Measurements from ENCODE around the gene VSIG10.
"Not testable (repeated sequence)": the region's sequence is repeated elsewhere in the genome, so short reads cannot be mapped to it uniquely, and the experiment has no call there.

Gene VSIG10

DNA sequence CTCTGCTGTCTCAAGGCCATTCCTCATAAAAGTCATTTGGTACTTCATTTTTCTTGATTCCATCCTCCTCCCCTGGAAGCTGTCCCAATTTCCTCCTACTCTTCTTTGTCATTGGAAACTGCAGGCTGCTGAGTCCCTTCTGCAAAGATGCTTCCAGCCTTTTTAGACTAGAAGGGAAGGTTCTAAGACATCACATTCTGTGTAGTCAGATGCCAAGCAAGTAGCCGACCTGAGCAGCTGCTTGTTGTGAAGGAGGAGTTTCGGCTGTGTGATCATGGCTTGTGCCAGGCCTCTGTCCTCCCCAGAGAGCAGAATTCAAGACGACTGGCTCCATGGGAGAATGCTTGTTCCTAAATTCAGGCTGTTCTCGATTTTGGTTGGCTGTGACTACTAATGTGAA is 78.6 kb downstream of the VSIG10 start:
- no peak for DNase-seq

DNA sequence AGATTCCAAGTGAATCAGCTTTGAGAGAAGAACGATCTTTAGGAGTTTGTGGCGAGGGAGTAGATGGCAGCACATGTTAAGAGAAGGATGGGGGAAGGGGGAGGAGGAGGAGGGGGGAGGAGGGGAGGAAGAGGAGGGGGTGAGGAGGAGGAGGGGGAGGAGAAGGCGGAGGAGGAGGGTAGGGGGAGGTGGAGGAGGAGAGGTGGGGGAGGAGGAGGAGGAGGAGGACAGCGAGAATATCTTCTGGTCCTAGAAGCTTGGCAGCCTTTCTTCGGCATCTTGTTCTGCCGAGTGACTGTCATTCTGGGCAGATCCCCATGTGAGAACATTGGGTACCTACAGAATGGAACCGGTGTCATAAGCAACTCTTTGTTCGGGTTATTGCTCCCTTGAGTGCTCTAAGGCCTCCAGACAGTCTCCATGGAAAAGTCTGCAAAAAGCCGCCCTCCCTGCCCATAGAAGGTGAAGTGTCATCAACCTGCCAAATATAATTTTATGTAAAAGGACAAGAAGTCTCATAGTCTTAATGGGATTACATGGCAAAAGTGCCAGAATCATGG is 80.4 kb downstream of the VSIG10 start:
- no peak for DNase-seq

DNA sequence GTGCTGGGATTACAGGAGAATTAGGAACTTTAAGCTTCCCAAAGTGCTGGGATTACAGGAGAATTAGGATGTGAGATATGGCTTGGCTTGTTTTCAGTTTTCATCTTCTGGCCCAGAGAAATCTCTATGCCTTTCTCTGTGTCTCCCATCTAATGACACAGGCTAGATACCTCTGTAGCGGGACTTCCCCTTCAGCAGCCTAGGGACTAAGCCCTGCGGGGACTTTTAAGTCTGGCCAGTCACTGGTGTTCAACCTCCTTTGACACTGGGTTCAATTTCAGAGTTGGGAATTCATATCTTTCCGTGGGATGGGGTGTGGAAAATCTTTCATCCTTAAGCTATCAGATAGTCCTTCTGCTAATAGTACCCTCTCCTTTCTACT is 81.1 kb downstream of the VSIG10 start:
- DNase-seq, result no peak

DNA sequence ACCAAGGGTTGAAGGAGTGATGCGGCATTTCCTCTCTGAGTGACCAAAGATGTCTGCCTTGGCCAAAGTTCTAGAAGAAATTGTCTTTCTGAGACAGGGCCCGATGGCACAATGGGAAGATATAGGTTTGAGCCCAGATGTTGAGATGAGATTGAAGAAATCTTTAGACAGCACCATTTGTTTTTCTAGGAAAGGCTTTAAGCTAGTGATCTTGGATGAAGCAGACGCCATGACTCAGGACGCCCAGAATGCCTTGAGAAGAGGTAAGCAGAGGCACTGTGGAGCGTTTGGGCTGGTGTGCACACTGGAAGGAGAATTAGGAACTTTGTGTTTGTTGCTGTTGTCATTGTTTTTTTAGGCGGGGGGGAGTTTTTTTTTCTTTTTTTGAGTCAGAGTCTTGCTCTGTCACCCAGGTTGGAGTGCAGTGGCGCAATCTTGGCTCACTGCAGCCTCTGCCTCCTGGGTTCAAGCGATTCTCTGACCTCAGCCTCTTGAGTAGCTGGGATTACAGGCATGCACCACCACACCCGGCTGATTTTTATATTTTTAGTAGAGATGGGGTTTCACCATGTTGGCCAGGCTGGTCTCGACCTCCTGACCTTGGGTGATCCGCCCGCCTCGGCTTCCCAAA is 81.6 kb downstream of the VSIG10 start:
- not testable (repeated sequence) for DNase-seq

DNA sequence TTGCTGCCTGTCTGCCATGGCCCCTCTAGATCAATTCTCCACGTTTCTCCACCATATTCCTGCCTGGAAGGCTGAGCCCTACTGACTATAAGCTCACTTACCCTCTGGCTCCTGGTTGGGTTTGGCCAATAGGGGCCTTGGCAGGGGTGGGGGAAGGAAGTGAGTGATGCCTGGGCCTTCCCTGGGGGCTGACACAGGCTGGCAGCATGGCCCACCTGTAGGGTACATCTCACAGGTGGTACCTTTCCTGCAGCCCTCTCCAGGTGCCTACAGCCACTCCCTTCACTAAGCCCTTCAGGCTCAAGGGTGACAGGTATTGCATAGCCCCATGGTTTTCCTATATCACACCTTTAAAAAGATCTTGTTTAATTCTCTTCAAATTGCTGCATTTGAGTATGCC is 83.8 kb downstream of the VSIG10 start:
- DNase-seq, result no peak

DNA sequence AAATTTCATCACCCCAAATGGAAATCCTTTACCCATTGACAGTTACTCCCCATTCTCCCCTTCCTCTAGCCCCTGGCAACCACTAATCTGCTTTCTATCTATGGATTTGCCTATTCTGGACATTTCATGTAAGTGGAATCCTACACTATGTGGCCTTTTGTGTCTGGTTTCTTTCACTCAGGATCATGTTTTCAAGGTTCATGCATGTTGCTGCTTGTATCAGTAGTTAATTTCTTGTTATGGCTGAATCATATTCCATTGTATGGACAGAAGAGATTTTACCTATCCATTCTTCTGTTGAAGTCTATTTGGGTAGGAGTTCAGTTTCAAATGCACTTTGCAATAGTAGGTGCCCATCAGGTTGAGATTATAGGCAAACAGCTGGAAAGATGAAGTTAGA is 85.9 kb downstream of the VSIG10 start:
- no peak for DNase-seq

DNA sequence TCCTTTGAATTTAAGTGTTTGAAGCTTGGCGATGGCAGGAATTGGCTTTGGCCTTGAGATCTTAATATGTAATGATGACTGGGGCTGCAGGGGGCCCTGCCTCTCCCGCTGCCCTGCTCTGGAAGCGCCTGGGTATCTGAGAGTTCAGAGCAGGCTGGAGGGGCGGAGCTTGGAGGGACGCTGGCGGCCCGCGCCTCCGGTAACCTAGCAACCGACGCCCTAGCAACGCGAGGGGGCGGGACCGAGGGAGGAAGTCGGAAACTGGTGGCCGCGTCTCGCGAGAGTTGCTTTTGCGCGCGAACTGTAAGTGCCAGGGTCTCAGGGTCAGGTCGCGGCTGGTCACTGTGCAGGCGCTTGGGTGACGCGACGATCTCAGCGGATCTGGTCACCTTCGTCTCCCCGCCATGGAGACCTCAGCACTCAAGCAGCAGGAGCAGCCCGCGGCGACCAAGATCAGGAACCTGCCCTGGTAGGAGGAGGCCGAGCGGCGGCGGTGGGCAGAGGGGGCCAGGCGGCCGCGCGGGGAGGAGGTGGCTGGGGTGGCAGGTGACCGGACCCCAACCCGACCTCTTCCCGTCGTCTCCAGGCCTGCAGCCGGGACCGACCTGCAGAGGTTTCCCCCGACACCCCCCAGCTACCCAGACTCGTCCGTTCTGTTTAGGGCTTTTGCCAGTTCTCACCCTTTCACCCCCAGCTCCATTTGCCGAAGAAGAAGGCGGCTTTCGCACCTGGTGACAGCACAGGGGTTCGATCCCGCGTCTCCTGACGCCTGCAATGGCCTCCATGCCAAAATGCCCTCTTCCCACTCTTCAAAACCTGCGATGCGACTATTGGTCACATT is 87.2 kb downstream of the VSIG10 start, which contains the start of gene RFC5:
Gene RFC5 (plus strand): TSS at position 280 of the 841 bp plus-strand sequence. CDS start 125 bp downstream, at position 405.
- peak; percentile 98 for DNase-seq

DNA sequence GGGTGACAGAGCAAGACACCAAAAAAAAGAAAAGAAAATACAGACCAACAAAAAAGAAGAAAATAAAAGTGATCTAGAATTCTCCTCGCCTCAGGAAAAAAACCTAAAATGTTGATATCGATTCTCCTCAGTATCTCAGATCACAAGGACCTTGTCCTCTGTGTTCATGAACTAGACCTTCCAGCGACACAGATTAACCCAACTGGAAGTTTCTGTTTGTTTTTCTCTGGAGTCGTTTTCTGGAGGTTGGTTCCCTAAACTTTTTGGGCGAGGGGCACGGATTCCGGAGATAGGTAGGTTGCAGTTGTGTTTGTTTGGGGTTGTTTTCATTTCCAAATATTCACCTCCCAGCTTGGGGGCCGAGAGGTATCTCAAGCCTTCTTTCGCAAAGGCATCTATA is 87.9 kb downstream of the VSIG10 start:
- no peak for DNase-seq

DNA sequence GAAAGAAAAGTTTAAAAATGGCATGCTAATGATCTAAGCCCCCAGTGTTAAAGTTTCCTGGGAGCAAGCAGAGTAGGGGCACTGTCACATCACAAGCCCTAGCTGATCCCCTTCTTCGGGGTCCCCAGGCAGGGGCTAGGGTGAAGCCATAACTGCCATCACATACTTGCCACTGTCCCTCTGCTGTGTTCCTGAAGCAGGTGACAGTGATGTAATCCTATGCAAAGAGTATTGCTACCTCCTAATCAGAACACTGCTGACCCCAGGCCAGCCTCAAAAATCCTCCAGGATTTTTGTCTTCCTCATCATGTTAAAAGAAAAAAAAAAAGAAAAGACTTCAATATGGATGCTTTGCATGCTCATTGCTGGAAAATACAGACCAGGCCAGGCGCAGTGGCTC is 88.5 kb downstream of the VSIG10 start:
- no peak for DNase-seq

Data from activated T-cell treated with anti-CD3 and anti-CD28 coated beads for 4 hours (primary cell).